ENCODE measurements around the gene FAM24B. TPM values are rescaled to one million over a fixed set of nuclear protein-coding genes. Genes with fewer than 3 reads are reported as not detected.
A peak's percentile ranks its signal among the peaks of the same experiment; 100 is the strongest.
"Not testable (repeated sequence)": the region's sequence is repeated elsewhere in the genome, so short reads cannot be mapped to it uniquely, and the experiment has no call there.

The FAM24B gene
- polyA plus RNA-seq, 10 donors: 1.4 to 6.6 (median 2.5) TPM

DNA sequence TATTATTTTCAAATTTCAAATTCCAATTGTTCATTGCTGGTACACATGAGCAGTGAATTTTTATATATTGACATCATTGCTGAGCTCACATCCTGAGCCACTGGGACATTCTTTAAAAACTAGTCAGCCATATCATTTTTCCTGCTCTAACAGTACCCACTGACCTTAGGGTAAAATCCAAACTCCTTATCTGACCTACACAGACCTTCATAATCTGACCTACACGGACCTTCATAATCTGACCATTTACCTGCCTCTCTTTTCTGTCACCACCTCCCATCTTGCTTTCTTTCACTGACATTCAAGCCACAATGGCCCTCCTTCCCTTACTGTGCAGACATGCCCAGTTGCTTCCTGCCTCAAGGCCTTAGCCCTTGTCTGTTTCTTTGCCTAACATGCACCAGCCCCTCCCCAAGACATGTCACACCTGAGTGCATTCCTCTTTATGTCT, 17.6 kb downstream of the FAM24B start:
- no peak for DNase-seq

DNA sequence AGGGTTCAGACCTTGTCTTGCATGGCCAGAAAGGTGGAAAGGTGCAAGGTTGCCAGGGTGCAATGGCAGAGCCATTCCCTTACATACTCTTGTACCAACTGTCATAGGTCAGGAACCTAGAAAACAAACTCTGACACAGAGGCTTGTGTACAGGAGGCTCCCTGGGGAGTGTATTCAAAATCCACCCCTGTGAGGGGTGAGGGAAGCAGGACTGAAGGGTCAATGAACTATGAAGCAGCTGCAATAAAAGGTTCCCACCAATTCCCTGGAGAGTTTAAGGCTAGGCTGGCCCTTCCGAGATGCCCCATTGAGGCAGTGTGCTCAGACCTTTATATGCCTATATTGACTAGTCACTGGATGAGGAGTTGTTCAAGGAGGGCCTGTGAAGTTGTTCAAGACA, 19.9 kb downstream of the FAM24B start:
- DNase-seq: no peak

DNA sequence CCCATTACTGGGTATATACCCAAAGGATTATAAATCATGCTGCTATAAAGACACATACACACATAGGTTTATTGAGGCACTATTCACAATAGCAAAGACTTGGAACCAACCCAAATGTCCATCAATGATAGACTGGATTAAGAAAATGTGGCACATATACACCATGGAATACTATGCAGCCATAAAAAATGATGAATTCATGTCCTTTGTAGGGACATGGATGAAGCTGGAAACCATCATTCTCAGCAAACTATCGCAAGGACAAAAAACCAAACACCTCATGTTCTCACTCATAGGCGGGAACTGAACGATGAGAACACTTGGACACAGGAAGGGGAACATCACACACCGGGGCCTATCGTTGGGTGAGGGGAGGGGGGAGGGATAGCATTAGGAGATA, 21.3 kb downstream of the FAM24B start:
- DNase-seq: not testable (repeated sequence)

DNA sequence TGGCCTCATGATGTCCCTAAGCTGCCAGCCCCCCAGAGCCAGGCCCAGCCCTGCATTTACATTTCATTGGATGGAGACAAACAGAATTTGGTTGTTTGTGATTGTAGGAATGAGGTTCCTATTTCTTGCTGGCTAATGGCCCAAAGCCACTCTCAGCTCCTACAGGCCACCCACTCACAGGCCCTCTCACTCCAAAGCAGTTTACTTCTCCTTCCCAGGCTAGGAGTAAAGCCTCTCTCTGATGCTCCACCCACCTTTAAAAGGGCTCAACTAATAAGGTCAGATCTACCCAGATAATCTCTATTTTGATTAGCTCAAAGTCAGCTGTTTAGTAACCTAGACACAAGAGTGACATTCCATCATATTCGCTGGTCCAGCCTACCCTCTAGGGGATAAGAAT, 22.5 kb downstream of the FAM24B start:
- no peak for DNase-seq

DNA sequence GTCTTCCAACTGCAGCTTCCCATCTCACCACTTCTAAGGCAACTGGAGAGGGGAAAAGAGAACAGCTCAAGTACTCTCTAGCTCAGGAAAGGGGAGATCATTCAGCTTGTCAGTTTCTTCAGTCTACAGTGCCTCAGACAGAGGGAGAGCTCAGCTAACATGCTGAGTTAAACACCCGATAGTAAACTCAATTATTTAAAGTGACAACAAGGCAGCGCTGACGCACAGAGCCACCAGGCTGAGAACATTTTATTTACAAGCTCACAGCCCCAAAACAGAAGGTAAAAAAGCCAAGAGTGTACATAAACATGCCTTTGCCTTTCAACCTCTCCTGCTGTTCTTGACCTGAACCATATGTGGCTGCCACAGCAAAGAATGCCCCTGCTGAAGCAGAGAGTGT, 23.6 kb downstream of the FAM24B start:
- DNase-seq: no peak

DNA sequence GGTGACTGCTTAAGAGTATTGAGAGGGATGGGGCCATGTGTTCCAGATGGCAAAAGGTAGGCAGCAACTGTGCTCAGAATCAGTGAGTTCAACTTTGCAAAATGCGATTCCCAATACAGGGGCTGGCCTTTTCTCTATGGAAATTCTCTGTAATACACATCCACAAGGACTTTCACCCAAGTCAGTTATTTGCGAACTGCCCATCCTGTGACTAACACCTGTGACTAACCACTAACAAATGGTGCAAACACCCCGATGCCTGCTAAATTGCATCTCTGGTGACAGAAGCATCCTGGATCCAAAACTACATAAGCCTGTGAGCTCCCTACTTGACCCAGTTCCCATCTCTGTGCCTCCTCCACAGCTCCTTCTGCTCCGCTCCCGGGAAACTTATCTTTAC, 24.7 kb downstream of the FAM24B start:
- peak in 1 of 3 donors; percentile 73 for DNase-seq

DNA sequence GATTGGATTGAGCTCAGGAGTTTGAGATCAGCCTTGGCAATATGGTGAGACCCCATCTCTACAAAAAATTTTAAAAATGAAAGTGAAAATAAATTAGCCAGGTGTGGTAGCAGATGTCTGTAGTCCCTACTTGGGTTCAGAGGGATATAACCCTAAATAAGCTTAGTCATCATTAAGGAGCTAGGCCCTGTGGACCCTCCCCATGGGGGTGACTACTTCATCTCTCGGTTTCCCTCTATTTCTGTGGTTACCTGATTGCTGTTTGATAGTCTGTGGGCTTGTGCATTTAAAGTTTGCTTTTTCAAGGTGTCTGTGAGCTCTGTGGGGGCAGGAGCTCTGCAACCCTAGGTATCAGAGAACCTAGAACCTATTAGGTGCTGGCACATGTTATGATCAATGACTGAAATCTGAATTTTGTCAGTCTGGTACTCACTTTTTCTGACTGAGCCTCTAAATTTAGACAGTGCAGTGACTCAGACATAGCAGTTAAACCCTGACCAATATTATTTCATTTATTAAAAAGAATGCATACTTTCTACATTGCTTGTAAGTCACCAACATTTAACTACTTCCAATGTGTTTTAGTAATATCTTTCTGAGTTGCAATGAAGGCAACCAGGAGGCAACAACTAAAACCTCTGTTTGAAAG, 25.6 kb downstream of the FAM24B start:
- DNase-seq: peak in 1 of 3 donors; percentile 22

DNA sequence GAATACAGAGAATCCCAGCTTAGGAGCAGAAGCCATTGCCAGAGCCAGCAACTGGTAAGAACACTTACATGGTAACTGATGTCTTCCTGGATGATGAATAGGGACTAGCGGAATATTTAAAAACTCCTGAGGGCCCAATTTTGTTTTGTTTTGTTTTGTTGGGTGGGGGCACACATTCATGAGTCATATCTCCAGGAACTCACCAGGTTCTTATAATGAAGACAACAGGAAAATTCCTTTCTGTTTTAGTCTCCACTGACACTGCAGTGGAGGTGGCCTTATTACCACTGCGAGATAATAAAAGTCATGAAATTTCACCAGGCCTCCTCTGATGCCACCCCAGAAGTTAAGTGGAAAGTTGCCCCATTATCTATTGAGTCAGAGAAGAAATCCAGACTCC, 27.1 kb downstream of the FAM24B start:
- DNase-seq: no peak

DNA sequence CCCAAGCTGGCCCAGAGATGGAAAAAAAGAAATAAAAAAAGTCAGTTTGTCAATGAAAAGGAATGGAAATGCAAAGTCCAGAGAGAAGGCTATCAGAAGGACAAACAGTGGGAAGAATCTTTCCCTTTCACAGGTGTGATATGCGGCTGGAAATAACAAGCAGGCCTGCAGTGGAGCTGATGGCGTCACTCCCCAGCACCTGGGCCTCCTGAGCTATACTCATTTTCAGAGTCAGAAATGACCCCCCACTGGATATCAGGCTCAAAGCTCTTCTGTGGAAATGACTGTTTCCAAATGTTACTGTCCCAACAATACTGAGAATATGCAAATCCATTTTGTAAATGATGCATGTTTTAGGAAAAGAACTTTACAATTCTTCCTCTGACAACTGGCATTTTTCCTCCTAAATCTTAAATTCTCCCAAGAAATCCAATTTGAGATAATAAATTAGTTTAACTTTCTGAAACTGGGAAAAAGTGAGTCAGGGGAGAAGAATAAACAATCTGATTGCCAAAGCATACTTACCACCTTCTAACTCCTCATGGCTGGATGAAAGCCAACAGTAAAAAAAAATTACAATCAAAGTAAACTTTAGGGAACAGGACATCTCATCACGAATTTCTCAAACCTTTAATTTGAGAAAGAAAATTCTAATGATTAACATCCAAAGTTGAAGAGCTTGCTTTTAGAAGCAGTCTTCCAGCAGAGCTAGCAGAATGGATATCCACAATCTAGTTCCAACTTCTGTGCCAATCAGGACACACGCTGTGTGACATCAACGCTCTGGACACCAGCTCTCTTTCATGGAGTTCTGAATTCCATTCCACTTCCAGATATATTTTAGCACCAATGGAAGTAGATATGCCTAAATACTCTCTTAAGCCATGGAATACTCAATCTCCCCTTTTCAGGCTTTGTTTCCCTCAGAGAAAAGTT, 28.4 kb downstream of the FAM24B start:
- no peak for DNase-seq

DNA sequence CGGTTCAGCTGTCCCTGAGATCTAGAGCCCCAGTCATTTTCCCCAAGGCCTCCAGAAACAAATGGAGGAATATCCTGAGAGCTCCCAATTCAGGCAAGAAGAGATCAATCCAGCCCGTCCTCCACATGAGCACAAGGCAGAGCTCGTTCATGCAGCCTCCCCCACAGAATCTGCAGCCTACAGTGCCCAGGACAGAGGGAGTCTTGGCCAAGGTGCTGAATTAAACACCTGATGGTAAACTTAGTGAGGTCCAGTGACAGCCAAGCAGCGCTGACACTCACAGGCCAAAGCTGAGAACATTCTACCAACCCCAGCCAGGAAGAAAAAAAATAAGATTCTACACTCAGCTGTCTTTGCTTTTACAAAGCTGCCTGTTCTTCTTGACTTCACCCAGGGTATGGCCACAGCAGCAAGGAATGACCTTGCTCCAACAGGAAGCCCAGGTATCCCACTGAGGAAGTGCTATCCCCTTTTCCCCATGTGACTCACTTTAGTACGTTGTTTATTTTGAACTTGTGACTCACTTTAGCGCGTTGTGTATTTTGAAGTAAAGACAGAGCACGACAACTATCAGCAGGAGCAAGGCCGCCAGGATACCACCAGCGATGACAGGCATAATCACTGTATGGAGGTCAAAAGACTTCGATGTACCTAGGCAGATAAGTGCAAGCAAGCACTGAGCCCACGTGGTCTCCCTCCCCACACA, 29.3 kb downstream of the FAM24B start:
- no peak for DNase-seq

DNA sequence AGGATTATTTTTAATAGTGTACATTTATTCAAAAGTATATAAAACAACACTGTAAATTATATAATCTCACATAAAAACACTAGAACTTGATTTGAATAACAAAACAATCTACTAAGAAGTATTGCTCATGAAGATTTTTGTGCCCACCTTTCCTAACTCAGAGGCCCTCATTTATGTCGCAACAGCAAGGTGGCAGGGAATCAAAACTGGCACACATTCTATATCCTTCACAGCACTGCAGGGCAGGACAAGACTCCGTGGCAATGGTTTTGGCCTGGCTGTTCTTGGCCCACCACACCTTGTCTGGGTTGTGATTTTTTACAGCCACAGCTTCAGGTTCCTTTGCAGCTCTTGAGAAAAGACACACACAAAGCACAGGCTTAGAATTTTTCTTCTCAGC, 30.3 kb downstream of the FAM24B start:
- DNase-seq: no peak

DNA sequence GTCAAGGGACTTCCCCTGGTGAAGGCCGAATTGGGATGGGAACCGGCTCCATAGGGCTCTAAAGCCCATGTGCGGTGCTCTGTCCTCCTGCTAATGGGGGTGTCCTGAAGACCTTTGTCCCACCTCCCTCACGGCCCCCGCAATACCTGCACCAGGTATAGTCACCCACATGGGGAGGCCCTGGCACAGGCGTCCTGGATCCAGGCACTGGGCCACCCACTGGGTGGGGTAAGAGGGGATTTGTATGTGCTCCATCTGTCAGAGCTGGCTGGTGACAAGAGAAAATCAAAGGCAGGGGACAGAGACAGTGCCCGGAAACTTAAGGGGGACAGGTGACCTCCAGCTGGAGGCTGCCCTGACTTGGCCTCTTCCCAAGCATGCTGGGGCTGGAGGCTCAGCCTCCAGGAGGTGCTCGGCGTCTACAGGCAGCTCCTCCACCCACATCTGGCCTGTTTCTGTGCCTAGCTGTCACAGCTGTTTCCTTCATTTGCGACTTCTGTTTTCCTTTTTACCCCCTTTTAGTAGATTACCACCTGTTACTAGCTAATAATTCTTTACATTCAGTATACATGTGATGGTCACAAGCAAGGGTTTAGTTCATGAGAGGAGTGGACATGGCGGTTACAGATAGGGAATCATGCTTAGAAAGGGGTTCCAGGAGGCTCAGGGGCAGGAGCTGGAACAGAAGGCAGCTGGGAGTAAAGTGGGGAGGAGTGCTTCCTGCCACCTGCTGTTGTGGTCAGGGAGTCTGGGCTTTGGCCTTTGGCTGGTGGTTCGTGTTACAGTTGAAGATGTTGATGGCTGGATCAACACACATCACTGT, 31.4 kb downstream of the FAM24B start:
- DNase-seq: peak in 1 of 3 donors; percentile 13

DNA sequence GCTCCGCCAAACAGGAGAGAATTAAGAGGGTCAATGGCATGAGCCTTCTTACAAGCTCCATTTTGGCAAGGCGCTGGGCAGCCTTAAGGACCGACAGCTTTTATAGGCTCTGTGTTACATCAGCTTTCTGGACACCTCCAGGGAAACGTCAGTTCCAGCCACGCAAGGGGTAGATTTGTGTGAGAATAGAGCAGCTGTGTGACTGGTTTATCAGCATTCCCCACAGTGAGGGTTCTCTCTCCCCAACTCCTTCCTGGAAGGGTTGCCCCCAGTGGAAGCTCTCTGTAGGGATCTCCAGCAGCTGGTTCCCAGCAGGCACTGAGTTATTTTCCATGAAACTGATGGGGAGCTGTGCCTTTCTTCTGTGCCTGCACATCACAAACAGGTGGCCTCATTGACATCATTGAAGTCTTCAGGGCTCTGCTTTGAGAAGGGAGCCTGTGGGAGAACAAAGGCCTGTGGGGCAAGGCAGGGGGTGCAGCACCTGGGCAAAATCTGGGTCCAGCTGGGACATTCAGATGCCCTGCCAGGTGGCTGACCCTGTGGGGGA, 33.5 kb downstream of the FAM24B start, which contains the start of gene CUZD1:
Gene CUZD1, minus strand, starts transcription at position 75 of the 550 bp plus-strand sequence. Its CDS starts 14 bp downstream, at position 61.
- no peak for DNase-seq

DNA sequence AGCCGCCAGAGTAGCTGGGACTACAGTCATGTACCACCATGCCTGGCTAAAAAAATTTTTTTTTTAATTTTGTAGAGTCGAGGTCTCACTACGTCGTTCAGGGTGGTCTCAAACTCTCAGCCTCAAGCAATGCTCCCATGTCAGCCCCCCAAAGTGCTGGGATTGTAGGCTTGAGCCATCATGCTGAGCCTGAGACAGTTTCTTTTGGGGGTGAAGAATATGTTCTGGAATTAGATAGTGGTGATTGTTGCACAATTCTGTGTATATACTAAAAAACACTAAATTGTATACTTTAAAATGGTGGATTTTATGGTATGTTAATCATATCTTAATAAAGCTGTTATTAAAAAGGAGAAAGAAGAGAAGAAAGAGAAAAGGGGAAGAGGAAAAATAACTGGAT, 35.2 kb downstream of the FAM24B start:
- DNase-seq: no peak

DNA sequence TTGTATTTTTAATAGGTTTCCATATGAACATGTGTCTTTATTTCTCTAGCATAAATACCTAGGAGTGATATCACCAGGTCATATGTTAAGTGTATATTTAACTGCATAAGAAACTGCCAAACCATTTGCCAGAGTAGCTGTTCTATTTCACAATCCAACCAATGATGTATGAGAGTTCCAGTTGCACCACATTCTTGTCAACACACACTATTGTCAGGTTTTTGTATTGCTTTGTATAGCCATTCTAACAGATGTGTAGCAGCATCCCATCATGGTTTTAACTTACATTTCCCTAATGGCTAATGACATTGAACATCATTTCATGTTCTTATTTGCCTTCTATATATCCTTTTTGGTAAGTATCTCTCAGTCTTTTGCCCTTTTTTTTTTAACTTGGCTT, 37.8 kb downstream of the FAM24B start:
- DNase-seq: no peak

DNA sequence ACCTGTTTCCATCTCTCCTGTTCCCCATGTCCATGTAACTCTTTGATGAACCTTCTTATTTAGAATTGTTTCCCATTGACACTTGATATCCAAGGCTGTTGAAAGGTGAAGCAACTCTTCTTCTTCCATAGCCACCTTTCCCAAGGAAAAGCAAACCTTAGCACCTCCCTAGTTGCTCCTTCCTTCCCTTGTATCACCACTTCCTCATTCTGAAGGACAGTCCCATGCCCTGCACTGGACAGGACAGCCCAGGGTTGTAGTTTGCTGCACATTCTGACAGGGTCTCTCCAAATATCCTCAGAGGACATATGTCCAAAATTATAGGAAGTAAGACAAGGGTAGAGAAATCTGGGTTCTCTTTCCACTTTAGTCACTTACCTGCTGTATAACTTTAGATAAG, 39.9 kb downstream of the FAM24B start:
- DNase-seq: no peak

DNA sequence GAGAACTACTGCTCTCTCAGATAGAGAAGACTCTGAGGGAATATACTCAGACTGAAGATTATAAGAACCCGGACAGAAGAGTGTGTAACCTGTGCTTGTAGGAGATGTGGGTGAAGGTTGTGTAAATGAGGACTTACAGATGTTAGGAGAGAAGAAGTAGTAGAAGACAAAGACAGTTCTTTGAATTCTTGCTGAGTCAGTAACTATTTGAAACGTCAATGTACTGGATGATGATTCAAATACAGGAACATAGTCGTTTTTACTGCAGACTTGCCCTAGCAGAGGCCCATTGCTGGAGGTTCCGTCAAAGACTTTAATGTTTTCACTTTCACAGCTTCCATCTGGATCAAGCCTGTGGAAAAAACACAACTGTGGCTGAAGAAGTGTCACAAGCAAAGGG, 40.5 kb downstream of the FAM24B start:
- DNase-seq: no peak

DNA sequence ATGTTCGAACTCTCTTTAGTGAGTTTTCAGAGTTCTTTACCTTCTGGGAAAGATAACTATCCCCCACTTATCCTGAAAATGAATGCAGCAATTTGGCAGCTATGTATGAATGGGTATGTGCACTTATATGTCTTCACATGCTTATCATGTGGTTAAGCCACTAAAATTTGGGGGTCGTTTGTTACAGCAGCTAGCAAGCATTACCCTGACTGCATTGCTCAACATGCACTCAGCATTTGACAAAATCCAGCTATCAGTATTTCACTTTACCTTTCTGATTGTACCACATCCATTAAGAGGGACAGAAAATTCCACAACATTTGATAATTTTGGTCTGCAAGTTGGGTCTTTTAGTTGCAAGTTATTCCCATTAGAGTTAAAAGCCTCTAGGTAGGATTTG, 43.5 kb downstream of the FAM24B start:
- no peak for DNase-seq

DNA sequence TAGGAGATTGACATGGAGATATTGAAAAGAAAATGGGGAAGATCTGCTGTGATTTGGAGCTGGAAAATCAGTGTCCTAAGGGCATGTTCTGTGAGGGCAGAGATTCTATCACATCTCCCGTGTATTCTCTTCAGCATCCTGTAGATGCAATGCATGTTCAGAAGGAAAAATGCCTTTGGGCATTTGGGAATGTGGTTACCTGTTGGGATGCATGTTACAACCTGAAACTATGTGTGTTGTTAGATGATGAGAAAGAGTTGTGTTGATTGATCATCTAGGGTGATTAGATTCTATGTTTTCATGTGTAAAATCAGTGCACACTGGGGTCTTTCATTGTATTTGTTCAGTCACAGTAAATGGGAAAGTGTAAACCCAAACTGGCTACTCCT, 48.4 kb downstream of the FAM24B start:
- no peak for DNase-seq

DNA sequence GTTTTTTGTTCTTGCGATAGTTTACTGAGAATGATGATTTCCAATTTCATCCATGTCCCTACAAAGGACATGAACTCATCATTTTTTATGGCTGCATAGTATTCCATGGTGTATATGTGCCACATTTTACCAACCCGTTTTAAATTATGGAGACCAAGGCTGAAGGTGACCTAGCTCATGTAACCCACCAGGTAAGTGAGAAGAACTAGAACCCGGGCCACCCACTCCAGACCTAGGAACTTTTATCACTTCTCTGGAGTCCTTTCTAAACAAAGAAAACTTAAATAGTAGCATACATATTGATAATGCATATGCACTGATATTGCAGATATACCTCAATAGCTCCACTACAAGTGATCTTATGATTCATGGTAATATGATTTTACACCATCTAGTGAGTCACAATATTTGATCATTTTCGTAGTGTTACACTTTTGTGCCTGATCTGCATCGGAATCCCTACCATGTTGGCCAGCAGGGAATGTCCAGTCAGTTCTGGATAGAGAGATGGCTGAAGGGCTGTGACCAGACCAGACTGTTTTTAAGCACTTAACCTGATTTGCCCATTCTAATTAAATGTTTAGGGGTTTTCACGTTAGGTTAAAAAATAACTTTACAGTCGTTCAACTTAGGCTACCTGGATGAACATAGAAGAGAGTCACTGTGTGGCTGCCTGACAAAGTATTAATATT, 49.0 kb downstream of the FAM24B start:
- no peak for DNase-seq

DNA sequence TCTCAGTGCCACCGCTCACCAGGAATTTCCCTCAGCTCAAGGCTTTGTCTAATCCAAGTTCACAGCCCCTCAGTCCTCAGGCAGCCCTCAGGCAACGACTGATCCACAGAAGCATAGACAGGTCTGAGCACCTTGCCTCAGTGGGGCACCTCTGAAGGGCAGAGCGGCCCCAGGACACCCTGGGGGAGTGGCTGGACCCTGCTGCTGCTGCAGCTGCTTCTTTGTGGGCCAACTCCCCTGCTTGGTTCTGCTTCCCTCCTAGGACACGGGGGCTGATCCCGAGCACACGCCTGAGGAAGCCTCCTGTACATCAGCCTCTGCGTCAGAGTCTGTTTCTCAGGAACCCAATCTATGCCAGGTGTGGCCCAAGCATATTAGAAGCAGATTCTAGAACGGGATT, 49.9 kb downstream of the FAM24B start:
- DNase-seq: no peak

Measured in muscle of back (tissue), 11 donors.